Erythroblast (primary cell): ENCODE data around the gene ABITRAM.
"Not testable (repeated sequence)": the region's sequence is repeated elsewhere in the genome, so short reads cannot be mapped to it uniquely, and the experiment has no call there.

ENCODE experiments used
- DNase-seq, 2 experiments: peaks; one replicate each; lab custom pipeline; 2025; lab: John Stamatoyannopoulos, UW
- GATA1 ChIP-seq: IDR thresholded peaks from 2 replicates; pipeline ENCODE4 v1.6.1; 2011; ENCODE audit warnings: low read depth, mild to moderate bottlenecking, control low read depth, low read length, moderate library complexity
- POLR2A ChIP-seq: IDR thresholded peaks from 2 replicates; pipeline ENCODE4 v1.6.1; 2011; ENCODE audit warnings: mild to moderate bottlenecking, low read length

The ABITRAM gene, protein sequence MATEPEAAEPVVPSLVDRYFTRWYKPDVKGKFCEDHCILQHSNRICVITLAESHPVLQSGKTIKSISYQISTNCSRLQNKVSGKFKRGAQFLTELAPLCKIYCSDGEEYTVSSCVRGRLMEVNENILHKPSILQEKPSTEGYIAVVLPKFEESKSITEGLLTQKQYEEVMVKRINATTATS

GRCh38 chr9:108934323-108934893, at the start of gene ABITRAM:
ABITRAM (plus strand) TSS chr9:108934400; CDS start chr9:108934487, 87 bp downstream.
- TF ChIP-seq POLR2A: peak; percentile 45
- TF ChIP-seq GATA1: no peak
- peak; percentile 93 to 95 for DNase-seq

DNA sequence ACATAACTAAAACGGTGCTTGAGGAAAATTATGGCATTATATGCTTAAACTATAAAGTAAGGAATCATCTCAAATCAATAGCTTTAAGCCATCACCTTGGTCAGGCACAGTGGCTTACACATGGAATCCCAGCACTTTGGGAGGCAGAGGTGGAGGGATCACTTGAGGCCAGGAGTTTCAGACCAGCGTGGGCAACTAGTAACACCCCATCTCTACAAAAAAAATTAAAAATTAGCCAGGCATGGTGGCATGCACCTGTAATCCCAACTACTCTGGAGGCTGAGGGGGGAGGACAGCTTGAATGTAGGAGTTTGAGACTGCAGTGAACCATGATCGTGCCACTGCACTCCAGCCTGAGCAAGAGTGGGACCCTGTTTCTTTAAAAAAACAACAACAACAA, 49.5 kb upstream of the ABITRAM start:
- TF ChIP-seq GATA1 (no peak), POLR2A (no peak)
- no peak for DNase-seq

- peak; percentile 85 to 91 for DNase-seq
- TF ChIP-seq POLR2A (peak; percentile 43), GATA1 (no peak)
Observed at GRCh38 chr9:108885643-108886348, 48.4 kb upstream of the ABITRAM start.

DNA sequence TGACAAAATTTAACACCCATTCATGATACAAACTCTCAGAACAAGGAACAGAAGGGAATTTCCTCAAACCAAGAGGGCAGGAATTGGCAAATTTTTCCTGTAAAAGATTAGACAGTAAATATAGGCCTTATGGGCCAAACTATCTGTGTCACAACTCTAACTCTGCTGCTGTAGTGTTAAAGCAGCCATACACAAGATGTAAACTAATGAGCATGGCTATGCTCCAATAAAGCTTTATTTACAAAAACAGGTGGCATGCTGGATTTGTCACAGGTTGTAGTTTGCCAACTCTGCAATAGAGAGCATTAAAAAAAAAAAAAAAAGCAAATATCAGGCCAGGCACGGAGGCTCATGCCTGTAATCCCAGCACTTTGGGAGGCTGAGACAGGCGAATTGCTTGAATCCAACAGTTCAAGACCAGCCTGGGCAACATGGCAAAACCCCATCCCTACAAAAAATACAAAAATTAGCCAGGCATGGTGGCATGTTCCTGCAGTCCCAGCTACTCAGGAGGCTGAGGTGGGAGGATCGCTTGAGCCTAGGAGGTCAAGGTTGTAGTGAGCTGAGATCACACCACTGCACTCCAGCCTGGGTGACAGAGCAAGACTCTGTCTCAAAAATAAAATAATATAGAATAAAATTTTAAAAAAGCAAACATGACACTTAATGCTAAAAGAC, 47.5 kb upstream of the ABITRAM start:
- peak in 1 of 2 experiments; percentile 26 for DNase-seq

DNA sequence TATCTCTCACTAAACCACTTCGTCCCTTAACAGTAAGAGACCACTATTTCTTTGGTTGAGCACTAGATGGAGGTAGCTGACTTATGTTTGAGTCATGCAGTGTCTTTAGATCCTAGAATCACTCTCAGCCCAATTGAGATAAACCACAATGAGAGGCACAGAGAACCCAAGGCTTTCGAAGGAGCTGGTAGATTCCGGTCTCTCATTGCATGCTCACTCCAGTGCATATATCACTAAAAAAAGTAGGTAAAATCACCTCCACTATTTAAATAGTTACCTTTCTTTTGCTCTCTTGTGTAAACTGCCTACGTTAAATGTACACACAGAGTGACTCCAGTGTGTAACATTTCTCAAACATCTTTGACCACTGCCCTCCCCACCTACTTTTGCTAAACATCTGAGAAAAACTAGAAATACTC, 44.5 kb upstream of the ABITRAM start:
- TF ChIP-seq POLR2A (no peak), GATA1 (no peak)
- DNase-seq: peak; percentile 42 to 64

- TF ChIP-seq GATA1: no peak
- no peak for TF ChIP-seq POLR2A
- no peak for DNase-seq
Observed at GRCh38 chr9:108894225-108894997, 39.8 kb upstream of the ABITRAM start.

GRCh38 chr9:108897324-108898096, 36.7 kb upstream of the ABITRAM start:
- TF ChIP-seq POLR2A: no peak
- no peak for TF ChIP-seq GATA1
- DNase-seq: no peak

DNA sequence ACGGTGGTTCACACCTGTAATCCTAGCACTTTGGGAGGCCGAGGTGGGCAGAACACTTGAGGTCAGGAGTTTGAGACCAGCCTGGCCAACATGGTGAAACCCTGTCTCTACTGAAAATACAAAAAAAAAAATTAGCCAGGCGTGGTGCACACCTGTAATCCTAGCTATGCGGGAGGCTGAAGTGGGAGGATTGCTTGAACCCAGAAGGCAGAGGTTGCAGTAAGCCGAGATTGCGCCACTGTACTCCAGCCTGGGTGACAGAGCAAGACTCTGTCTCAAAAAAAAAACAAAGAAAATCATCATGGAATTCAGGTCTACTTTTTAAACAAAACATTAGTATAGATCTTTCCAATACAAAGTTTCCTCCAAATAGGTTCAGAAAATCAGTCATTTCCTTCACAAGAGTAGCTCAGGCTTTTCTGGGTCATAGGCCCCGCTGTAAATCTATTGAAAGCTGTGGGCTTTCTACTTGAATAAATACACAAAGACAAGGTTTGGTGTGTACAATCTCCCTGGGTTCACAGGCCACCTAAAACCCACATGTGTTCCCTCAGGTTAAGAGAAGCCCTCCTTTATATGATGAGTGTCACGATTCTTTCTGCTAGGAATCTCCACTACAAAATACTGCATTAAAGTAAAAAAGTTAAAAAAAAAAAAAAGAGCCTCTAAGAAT, 35.0 kb upstream of the ABITRAM start:
- DNase-seq: not testable (repeated sequence)

GRCh38 chr9:108900176-108900575, 34.0 kb upstream of the ABITRAM start:
- TF ChIP-seq POLR2A: no peak
- no peak for TF ChIP-seq GATA1

DNA sequence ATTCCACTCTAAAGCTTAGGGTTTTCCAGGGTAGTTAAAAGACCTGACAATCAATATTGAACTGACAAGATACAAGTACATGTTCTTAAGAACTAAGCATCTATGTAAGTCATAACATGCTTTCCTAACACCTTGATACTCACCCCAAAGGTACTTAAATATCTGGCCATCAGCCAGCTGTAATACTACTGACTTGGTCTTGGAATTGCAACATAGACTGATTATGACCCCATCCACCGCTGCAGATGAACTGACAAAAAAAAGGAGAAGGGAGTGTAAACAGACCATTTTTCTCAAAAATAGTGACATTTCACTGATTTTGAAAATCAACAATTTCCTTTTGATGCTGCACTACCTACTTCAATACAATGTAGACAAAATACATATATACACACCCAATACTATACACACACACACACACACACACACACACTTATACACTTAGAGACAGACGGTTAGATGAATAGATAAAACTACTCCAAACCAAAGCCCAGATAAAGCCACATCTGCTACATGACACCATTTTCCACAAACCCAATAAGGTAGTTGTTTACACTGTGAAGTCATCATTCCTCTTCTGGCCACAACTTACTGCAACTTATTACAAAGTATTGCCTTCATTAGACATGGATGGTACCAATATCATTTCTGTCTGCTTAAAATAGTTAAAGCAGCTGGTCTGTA, 30.6 kb upstream of the ABITRAM start:
- DNase-seq: peak in 1 of 2 experiments; percentile 3
- TF ChIP-seq GATA1 (no peak), POLR2A (no peak)

More at GRCh38 chr9:108900176-108900575, 34.0 kb upstream of the ABITRAM start:
- no peak for DNase-seq

- no peak for DNase-seq
- TF ChIP-seq GATA1 (no peak), POLR2A (no peak)
Observed at GRCh38 chr9:108904161-108904560, 30.0 kb upstream of the ABITRAM start.

GRCh38 chr9:108905494-108905893, 28.7 kb upstream of the ABITRAM start:
- no peak for TF ChIP-seq GATA1
- TF ChIP-seq POLR2A: no peak
- DNase-seq: no peak
